ENCODE data around the gene SLC2A10.

SLC2A10 gene

GRCh38 chr20:46708172-46708860 is 1.1 kb upstream of the SLC2A10 start:
- Histone ChIP-seq H3K27me3 (ENCODE audit: insufficient read depth, poor library complexity, severe bottlenecking) (peaks cover 21% of the 10 kb centered on the region), H3K27ac (replicated peaks) (no peak overlapping the region), H3K4me3 (replicated peaks; ENCODE audit: insufficient read depth, low read length) (no peak overlapping the region)
- TF ChIP-seq POLR2AphosphoS5 (IDR thresholded peaks at IDR 0.05; ENCODE audit: low read depth): no peak
- no peak for TF ChIP-seq CTCF (IDR thresholded peaks at IDR 0.05; ENCODE audit: insufficient read depth, low read length)
- TF ChIP-seq SPI1 (IDR thresholded peaks at IDR 0.05; ENCODE audit: borderline replicate concordance, low read depth): no peak
- no peak for TF ChIP-seq REST (IDR thresholded peaks at IDR 0.05; ENCODE audit: insufficient replicate concordance, low read depth)
- DNase-seq (ENCODE audit: low read depth in 1 of 2, low spot score in 1 of 2): no peak

- Histone ChIP-seq H3K4me3 (replicated peaks; ENCODE audit: insufficient read depth, low read length) (no peak overlapping the region), H3K27me3 (ENCODE audit: insufficient read depth, poor library complexity, severe bottlenecking) (peaks cover 21% of the 10 kb centered on the region), H3K27ac (replicated peaks) (no peak overlapping the region)
- no peak for DNase-seq (ENCODE audit: low read depth in 1 of 2, low spot score in 1 of 2)
- TF ChIP-seq GABPA (IDR thresholded peaks at IDR 0.05; ENCODE audit: low read depth) (no peak), CTCF (IDR thresholded peaks at IDR 0.05; ENCODE audit: insufficient read depth, low read length) (no peak), POLR2AphosphoS5 (IDR thresholded peaks at IDR 0.05; ENCODE audit: low read depth) (no peak), REST (IDR thresholded peaks at IDR 0.05; ENCODE audit: insufficient replicate concordance, low read depth) (no peak), SPI1 (IDR thresholded peaks at IDR 0.05; ENCODE audit: borderline replicate concordance, low read depth) (no peak)
Measured at GRCh38 chr20:46709055-46709458, 392 bp upstream of the SLC2A10 start.

GRCh38 chr20:46710153-46710913 is 884 bp downstream of the SLC2A10 start:
- H3K4me3 ChIP-seq (replicated peaks; ENCODE audit: insufficient read depth, low read length): no peak overlapping the region
- no peak for DNase-seq (ENCODE audit: low read depth in 1 of 2, low spot score in 1 of 2)
- H3K27me3 ChIP-seq (ENCODE audit: insufficient read depth, poor library complexity, severe bottlenecking): peaks cover 21% of the 10 kb centered on the region
- no peak overlapping the region for H3K27ac ChIP-seq (replicated peaks)
- TF ChIP-seq SPI1 (IDR thresholded peaks at IDR 0.05; ENCODE audit: borderline replicate concordance, low read depth) (no peak), REST (IDR thresholded peaks at IDR 0.05; ENCODE audit: insufficient replicate concordance, low read depth) (no peak), POLR2AphosphoS5 (IDR thresholded peaks at IDR 0.05; ENCODE audit: low read depth) (no peak), CTCF (IDR thresholded peaks at IDR 0.05; ENCODE audit: insufficient read depth, low read length) (no peak), GABPA (IDR thresholded peaks at IDR 0.05; ENCODE audit: low read depth) (no peak)
